Astrocyte (in vitro differentiated cells and primary cell): ENCODE results near the gene ZNF622. TPM values are rescaled to one million over a fixed set of nuclear protein-coding genes. Genes with fewer than 3 reads are reported as not detected.

Experiments
- DNase-seq: peaks from one replicate; pipeline ENCODE4 v3.0.0-alpha.2; 2010; ENCODE audit warnings: low read depth
- FAIRE-seq: peaks from 2 replicates; lab custom pipeline; 2011; peaks lifted over from hg19 to GRCh38; lab: Jason Lieb, UNC
- H2AFZ ChIP-seq: 2 replicates; pipeline ENCODE4 v1.6.0; 2012; ENCODE audit warnings: low read depth, low read length, inconsistent platforms
- H3K27ac ChIP-seq: 2 replicates; pipeline ENCODE4 v1.5.1; 2011; ENCODE audit warnings: low read depth, low read length, inconsistent platforms
- H3K27me3 ChIP-seq: 2 replicates; pipeline ENCODE4 v1.6.0; 2011; ENCODE audit warnings: low read length, inconsistent platforms; ENCODE audit not compliant: insufficient read depth
- H3K36me3 ChIP-seq: 2 replicates; pipeline ENCODE4 v1.5.1; 2011; ENCODE audit warnings: low read length, inconsistent platforms; ENCODE audit not compliant: insufficient read depth
- H3K4me1 ChIP-seq: 2 replicates; pipeline ENCODE4 v1.5.1; 2011; ENCODE audit warnings: low read length, inconsistent platforms; ENCODE audit not compliant: insufficient read depth
- H3K4me2 ChIP-seq: 2 replicates; pipeline ENCODE4 v1.6.0; 2012; ENCODE audit warnings: low read length, inconsistent platforms
- H3K4me3 ChIP-seq: 2 replicates; pipeline ENCODE4 v1.5.1; 2011; ENCODE audit warnings: low read depth, mild to moderate bottlenecking, low read length, inconsistent platforms; ENCODE audit not compliant: insufficient read depth
- H3K79me2 ChIP-seq: 2 replicates; pipeline ENCODE4 v1.6.0; 2012; ENCODE audit warnings: mild to moderate bottlenecking, low read length, inconsistent platforms; ENCODE audit not compliant: insufficient read depth
- H3K9ac ChIP-seq: 2 replicates; pipeline ENCODE4 v1.6.0; 2012; ENCODE audit warnings: mild to moderate bottlenecking, low read length, inconsistent platforms
- H3K9me3 ChIP-seq: 2 replicates; pipeline ENCODE4 v1.5.1; 2012; ENCODE audit warnings: low read depth, mild to moderate bottlenecking, low read length, inconsistent platforms; ENCODE audit not compliant: insufficient read depth
- H4K20me1 ChIP-seq: 2 replicates; pipeline ENCODE4 v1.6.0; 2012; ENCODE audit warnings: low read length, inconsistent platforms; ENCODE audit not compliant: insufficient read depth
- H3K27ac Mint-ChIP-seq: one replicate; pipeline ENCODE4 v1.8.0; 2021; ENCODE audit warnings: mild to moderate bottlenecking, mixed read lengths; ENCODE audit not compliant: unreplicated experiment
- H3K27me3 Mint-ChIP-seq: one replicate; pipeline ENCODE4 v1.8.0; 2021; ENCODE audit warnings: low read depth, mixed read lengths; ENCODE audit not compliant: unreplicated experiment
- H3K36me3 Mint-ChIP-seq: one replicate; pipeline ENCODE4 v1.8.0; 2021; ENCODE audit warnings: low read depth, mixed read lengths; ENCODE audit not compliant: unreplicated experiment
- H3K4me1 Mint-ChIP-seq: one replicate; pipeline ENCODE4 v1.8.0; 2021; ENCODE audit warnings: low read depth, mixed read lengths; ENCODE audit not compliant: unreplicated experiment
- H3K4me3 Mint-ChIP-seq: one replicate; pipeline ENCODE4 v1.8.0; 2021; ENCODE audit warnings: mild to moderate bottlenecking, moderate library complexity, mixed read lengths; ENCODE audit not compliant: unreplicated experiment
- H3K9me3 Mint-ChIP-seq: one replicate; pipeline ENCODE4 v1.8.0; 2021; ENCODE audit warnings: mild to moderate bottlenecking, mixed read lengths; ENCODE audit not compliant: unreplicated experiment
- CTCF ChIP-seq: IDR thresholded peaks from 2 replicates; pipeline ENCODE4 v1.5.1; 2011; ENCODE audit warnings: low read depth, mild to moderate bottlenecking, inconsistent platforms, low read length, moderate library complexity; ENCODE audit not compliant: insufficient read depth
- EZH2 ChIP-seq: IDR thresholded peaks from 2 replicates; pipeline ENCODE4 v1.6.1; 2012; ENCODE audit warnings: mild to moderate bottlenecking, low read length, inconsistent platforms; ENCODE audit not compliant: insufficient read depth
- total RNA-seq: library from RNA; stranded (reverse); gene quantifications from 2 replicates; pipeline ENCODE4 v1.2.1, GENCODE V29; 2021

Gene ZNF622
- total RNA-seq, 1 donor from 2014 or later = 56.4 TPM

DNA sequence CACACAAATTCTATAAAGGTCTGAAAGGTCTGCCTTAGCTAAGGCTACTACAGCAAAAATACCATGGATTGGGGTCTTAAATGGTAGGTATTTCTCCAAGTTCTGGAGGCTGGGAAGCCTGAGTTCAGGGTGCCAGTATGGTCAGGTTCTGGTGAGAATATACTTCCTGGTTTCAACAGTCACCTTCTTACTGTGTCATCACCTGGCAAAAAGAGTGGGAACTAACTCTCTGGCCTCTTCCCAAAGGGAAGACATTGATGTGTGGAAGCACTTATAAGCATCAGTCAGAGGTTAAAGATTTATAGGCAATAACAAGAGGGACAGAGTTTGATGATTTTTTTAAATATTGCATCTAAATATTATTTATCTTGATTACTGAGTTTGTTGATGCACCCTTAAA, 53.0 kb downstream of the ZNF622 start:
- H2AFZ ChIP-seq = no peak overlapping the region
- Mint-ChIP-seq H3K4me1 (peaks cover 22% of the 10 kb centered on the region), H3K27ac (peak overlapping the region; percentile 75), H3K4me3 (no peak overlapping the region), H3K27me3 (no peaks in the 10 kb centered on the region), H3K9me3 (peaks cover 3% of the 10 kb centered on the region), H3K36me3 (no peaks in the 10 kb centered on the region)
- TF ChIP-seq CTCF (no peak), EZH2 (no peak)
- H3K27ac ChIP-seq = no peak overlapping the region
- H3K9ac ChIP-seq = no peak overlapping the region
- no peaks in the 10 kb centered on the region for H3K9me3 ChIP-seq
- no peak for DNase-seq
- FAIRE-seq = no peak
- H3K4me2 ChIP-seq = no peak overlapping the region
- H3K4me3 ChIP-seq = no peak overlapping the region
- no peaks in the 10 kb centered on the region for H4K20me1 ChIP-seq
- H3K27me3 ChIP-seq = no peaks in the 10 kb centered on the region
- peaks cover 12% of the 10 kb centered on the region for H3K4me1 ChIP-seq
- no peaks in the 10 kb centered on the region for H3K79me2 ChIP-seq
- H3K36me3 ChIP-seq = no peaks in the 10 kb centered on the region

- Mint-ChIP-seq H3K27me3 (no peaks in the 10 kb centered on the region), H3K27ac (peak overlapping the region; percentile 75), H3K4me1 (peaks cover 22% of the 10 kb centered on the region), H3K4me3 (no peak overlapping the region), H3K36me3 (no peaks in the 10 kb centered on the region), H3K9me3 (peaks cover 3% of the 10 kb centered on the region)
- peak; percentile 44 for DNase-seq
- Histone ChIP-seq H3K27ac (no peak overlapping the region), H3K4me2 (peak overlapping the region; percentile 58), H3K36me3 (no peaks in the 10 kb centered on the region), H3K9me3 (no peaks in the 10 kb centered on the region), H3K9ac (no peak overlapping the region), H4K20me1 (no peaks in the 10 kb centered on the region), H2AFZ (no peak overlapping the region), H3K4me1 (peaks cover 12% of the 10 kb centered on the region), H3K4me3 (no peak overlapping the region), H3K27me3 (no peaks in the 10 kb centered on the region), H3K79me2 (no peaks in the 10 kb centered on the region)
- no peak for TF ChIP-seq CTCF
- no peak for TF ChIP-seq EZH2
- peak; percentile 73 for FAIRE-seq
These were observed 53.7 kb downstream of the ZNF622 start for GRCh38 chr5:16411741-16412455.

- Histone ChIP-seq H2AFZ (no peak overlapping the region), H3K4me3 (no peak overlapping the region), H3K27me3 (no peaks in the 10 kb centered on the region), H3K79me2 (no peaks in the 10 kb centered on the region), H4K20me1 (no peaks in the 10 kb centered on the region), H3K36me3 (no peaks in the 10 kb centered on the region), H3K9me3 (no peaks in the 10 kb centered on the region), H3K27ac (no peak overlapping the region), H3K4me1 (peaks cover 12% of the 10 kb centered on the region), H3K9ac (no peak overlapping the region), H3K4me2 (peak overlapping the region; percentile 58)
- TF ChIP-seq CTCF (no peak), EZH2 (no peak)
- FAIRE-seq (no peak), DNase-seq (peak; percentile 12)
- Mint-ChIP-seq H3K27ac (no peak overlapping the region), H3K27me3 (no peaks in the 10 kb centered on the region), H3K4me3 (no peak overlapping the region), H3K36me3 (no peaks in the 10 kb centered on the region), H3K9me3 (peaks cover 3% of the 10 kb centered on the region), H3K4me1 (peaks cover 22% of the 10 kb centered on the region)
These were observed 54.4 kb downstream of the ZNF622 start for GRCh38 chr5:16411235-16411634.
